Ascending aorta (tissue), 2 donors: ENCODE data around the gene UCHL1. TPM values are rescaled to one million over a fixed set of nuclear protein-coding genes. Genes with fewer than 3 reads are reported as not detected.

Experiments
- DNase-seq, 2 donors: peaks; one replicate each; pipeline ENCODE4 v3.0.0-alpha.2; 2019; ENCODE audit warnings: low spot score in 2 of 2
- H3K27ac ChIP-seq, 2 donors: fragments of 200-600 bp; sonication (generic); one replicate each; pipeline ENCODE4 v1.5.1; 2016 to 2017; ENCODE audit warnings: mild to moderate bottlenecking in 1 of 2
- H3K27me3 ChIP-seq: fragments of 200-600 bp; sonication (generic); one replicate; pipeline ENCODE4 v1.5.1; 2017
- H3K36me3 ChIP-seq, 2 donors: fragments of 200-600 bp; sonication (generic); one replicate each; pipeline ENCODE4 v1.5.1; 2016
- H3K4me1 ChIP-seq, 2 donors: fragments of 200-600 bp; sonication (generic); one replicate each; pipeline ENCODE4 v1.5.1; 2016 to 2017; ENCODE audit warnings: mild to moderate bottlenecking in 1 of 2
- H3K4me3 ChIP-seq, 2 donors: fragments of 200-600 bp; sonication (generic); one replicate each; pipeline ENCODE4 v1.5.1; 2016 to 2017; ENCODE audit warnings: mild to moderate bottlenecking in 1 of 2
- H3K9me3 ChIP-seq, 2 donors: fragments of 200-600 bp; sonication (generic); one replicate each; pipeline ENCODE4 v1.5.1; 2016
- intact Hi-C: fragments of 100-400 bp; cut with DNase I; formaldehyde crosslinking; loops from one replicate; pipeline ENCODE4 v1.15.1; 2023
- total RNA-seq: library from RNA; depleted of rRNA; stranded (reverse); fragments of >200 nt; gene quantifications from one replicate; pipeline ENCODE4 v1.1.0, GENCODE V29; 2016
- TF ChIP-seq, protein P1 (sequence below), 3 experiments: fragments of 200-600 bp in 2 of 3; fragments of 450-650 bp in 1 of 3; sonication (generic) in 2 of 3; IDR thresholded peaks; one replicate each; pipeline ENCODE4 v1.5.1; 2016 to 2019; ENCODE audit warnings: antibody characterized with exemption in 3 of 3, mild to moderate bottlenecking in 1 of 3, moderate library complexity in 1 of 3

The UCHL1 gene
- total RNA-seq, 1 donor from 2014 or later, result 119 TPM

DNA sequence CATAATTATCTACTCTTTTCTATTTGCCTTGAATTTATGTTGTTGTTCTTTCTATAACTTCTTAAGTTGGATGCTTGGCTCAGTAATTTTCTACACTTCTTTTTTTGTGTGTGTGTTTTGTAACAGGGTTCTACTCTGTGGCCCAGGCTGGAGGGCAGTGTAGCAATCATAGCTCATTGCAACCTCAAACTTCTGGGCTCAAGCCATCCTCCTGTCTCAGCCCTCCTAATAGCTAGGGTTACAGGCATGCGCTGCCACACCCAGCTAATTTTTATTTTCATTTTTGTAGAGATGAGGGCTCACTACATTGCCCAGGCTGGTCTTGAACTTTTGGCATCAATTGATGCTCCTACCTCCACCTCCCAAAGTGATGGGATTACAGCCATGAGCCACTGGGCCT is 20.7 kb upstream of the UCHL1 start:
- Histone ChIP-seq H3K27me3 (no peaks in the 10 kb centered on the region), H3K4me1 (no peaks in the 10 kb centered on the region), H3K36me3 (no peaks in the 10 kb centered on the region), H3K9me3 (no peaks in the 10 kb centered on the region), H3K4me3 (no peak overlapping the region), H3K27ac (no peak overlapping the region)
- no peak for DNase-seq
- intact Hi-C loops, result no loop called here
- TF ChIP-seq, protein P1, sequence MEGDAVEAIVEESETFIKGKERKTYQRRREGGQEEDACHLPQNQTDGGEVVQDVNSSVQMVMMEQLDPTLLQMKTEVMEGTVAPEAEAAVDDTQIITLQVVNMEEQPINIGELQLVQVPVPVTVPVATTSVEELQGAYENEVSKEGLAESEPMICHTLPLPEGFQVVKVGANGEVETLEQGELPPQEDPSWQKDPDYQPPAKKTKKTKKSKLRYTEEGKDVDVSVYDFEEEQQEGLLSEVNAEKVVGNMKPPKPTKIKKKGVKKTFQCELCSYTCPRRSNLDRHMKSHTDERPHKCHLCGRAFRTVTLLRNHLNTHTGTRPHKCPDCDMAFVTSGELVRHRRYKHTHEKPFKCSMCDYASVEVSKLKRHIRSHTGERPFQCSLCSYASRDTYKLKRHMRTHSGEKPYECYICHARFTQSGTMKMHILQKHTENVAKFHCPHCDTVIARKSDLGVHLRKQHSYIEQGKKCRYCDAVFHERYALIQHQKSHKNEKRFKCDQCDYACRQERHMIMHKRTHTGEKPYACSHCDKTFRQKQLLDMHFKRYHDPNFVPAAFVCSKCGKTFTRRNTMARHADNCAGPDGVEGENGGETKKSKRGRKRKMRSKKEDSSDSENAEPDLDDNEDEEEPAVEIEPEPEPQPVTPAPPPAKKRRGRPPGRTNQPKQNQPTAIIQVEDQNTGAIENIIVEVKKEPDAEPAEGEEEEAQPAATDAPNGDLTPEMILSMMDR (IDR thresholded peaks at IDR 0.05), result no peak

DNA sequence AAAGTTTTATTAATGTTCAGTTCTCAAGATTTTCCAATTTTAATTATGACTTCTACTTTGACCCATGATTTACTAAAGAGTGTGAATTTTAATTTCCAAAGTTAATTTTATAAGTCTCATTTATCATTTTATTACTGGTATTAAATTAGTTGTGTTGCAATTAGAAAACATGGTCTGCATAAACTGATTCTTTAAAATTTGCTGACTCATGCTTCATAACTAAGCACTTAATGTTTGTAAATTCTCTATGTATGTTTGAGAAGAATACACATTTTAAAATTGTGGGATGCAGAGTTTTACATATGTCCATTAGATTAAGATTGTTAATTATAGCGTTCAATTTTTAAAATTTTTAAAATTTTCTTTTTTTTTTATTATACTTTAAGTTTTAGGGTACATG is 20.2 kb upstream of the UCHL1 start:
- no peaks in the 10 kb centered on the region for H3K36me3 ChIP-seq
- no peaks in the 10 kb centered on the region for H3K9me3 ChIP-seq
- no peak overlapping the region for H3K27ac ChIP-seq
- H3K4me1 ChIP-seq, result no peaks in the 10 kb centered on the region
- TF ChIP-seq, protein P1 (IDR thresholded peaks at IDR 0.05), result no peak
- H3K27me3 ChIP-seq, result no peaks in the 10 kb centered on the region
- no peak overlapping the region for H3K4me3 ChIP-seq
- intact Hi-C loops, result no loop called here
- DNase-seq, result no peak

DNA sequence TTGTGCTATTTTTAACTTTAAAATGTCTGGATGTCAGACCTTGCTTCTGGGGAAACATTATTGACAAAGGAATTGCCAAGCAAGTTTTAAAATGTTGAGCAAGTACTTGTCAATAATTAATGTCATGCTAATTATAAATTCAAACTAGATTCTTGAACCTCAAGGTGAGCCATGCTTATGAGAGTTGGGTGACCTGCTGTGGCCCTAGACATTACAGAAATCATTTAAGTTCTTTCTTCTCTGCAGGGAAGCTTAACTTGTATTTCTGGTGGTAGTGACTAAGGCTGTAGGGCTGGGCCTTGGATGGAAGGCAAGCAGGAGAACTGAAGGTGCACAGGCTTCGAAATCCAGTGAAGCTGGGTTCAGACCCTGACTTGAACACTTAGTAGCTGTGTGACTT is 14.8 kb upstream of the UCHL1 start:
- Histone ChIP-seq H3K36me3 (no peaks in the 10 kb centered on the region), H3K9me3 (no peaks in the 10 kb centered on the region), H3K4me1 (no peaks in the 10 kb centered on the region), H3K27ac (no peak overlapping the region), H3K27me3 (no peaks in the 10 kb centered on the region), H3K4me3 (no peak overlapping the region)
- TF ChIP-seq, protein P1 (IDR thresholded peaks at IDR 0.05), result no peak
- no peak for DNase-seq
- intact Hi-C loops, result no loop called here

DNA sequence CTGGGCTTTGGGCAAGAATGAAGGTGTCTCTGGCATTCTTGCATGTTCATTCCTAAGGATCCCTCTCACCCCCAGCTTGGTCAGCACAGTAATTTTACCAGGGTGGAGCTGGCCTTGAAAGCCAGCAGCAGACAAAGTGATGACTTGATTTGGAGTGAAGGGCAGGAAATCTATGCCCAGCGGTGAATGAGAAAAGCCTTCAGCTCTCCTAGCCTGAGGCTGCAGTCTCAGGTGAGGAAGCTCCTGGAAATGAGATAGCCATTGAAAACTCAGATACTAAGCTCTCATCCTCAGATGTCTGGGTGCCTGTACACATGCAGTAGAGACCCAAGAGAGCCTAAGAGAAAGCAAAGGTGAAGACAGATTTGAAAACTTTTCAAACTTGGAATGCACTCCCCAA is 10.7 kb upstream of the UCHL1 start:
- TF ChIP-seq, protein P1 (IDR thresholded peaks at IDR 0.05), result no peak
- DNase-seq, result no peak
- Histone ChIP-seq H3K27me3 (no peaks in the 10 kb centered on the region), H3K36me3 (no peaks in the 10 kb centered on the region), H3K9me3 (no peaks in the 10 kb centered on the region), H3K27ac (no peak overlapping the region), H3K4me1 (no peaks in the 10 kb centered on the region), H3K4me3 (no peak overlapping the region)
- intact Hi-C loops, result no loop called here

DNA sequence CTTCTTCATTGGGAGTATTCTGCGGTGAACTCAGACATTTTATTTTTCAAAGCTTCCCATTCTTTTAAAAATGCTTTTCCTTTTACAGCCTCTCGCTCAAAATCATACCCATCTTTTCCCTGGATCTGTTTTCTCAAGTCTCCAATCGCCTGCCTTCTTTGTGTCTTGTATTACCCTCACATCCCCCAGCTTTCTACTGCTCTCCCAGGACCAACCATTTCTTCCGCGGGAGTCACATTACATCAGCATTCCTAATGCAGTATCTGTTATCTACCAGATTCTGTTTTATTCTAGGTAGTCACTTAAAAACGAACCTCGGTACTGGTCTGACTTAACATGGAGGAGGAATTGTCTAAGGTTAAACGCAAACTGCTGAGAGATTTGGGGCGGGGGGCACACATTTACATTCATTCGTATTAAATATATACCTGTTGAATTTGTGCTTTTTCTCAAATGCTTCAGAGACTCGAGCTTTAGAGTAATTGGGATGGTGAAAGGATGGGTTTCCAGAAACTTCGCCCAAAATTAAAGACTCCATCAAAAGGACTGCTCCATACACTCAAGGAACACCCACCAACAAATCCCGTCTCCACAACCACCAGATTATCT is 493 bp upstream of the UCHL1 start:
- no peak overlapping the region for H3K27ac ChIP-seq
- intact Hi-C loops, result loop anchor here (5.0 kb wide), 1 partner anchor 626 kb away; no protein-coding TSS in a partner anchor
- no peaks in the 10 kb centered on the region for H3K27me3 ChIP-seq
- H3K9me3 ChIP-seq, result no peaks in the 10 kb centered on the region
- TF ChIP-seq, protein P1 (IDR thresholded peaks at IDR 0.05), result no peak
- DNase-seq, result no peak
- peak overlapping the region; percentile 56 to 74 for H3K4me3 ChIP-seq
- no peaks in the 10 kb centered on the region for H3K36me3 ChIP-seq
- H3K4me1 ChIP-seq, result peaks cover 8 to 9% of the 10 kb centered on the region in 2 donors
